Liver (tissue), 9 donors: ENCODE results near the gene ECEL1. TPM values are rescaled to one million over a fixed set of nuclear protein-coding genes. Genes with fewer than 3 reads are reported as not detected.

Experiments
- DNase-seq: peaks from one replicate; pipeline ENCODE4 v3.0.0-alpha.2; 2017; ENCODE audit warnings: low spot score
- H3K27ac ChIP-seq, 2 donors: one replicate each; pipeline ENCODE4 v1.7.0; 2013; ENCODE audit warnings: inconsistent platforms in 2 of 2, low read length in 2 of 2, control low read depth in 1 of 2, low read depth in 1 of 2, mild to moderate bottlenecking in 1 of 2
- H3K27me3 ChIP-seq, 4 donors: one replicate each; pipeline versions ENCODE4 v1.6.1 to v1.7.0; 2013; ENCODE audit warnings: low read length in 3 of 4, inconsistent platforms in 1 of 4, mild to moderate bottlenecking in 1 of 4, moderate library complexity in 1 of 4; ENCODE audit not compliant: control insufficient read depth in 4 of 4, insufficient read depth in 4 of 4
- H3K36me3 ChIP-seq, 4 donors: one replicate each; pipeline versions ENCODE4 v1.6.1 to v1.7.0; 2013; ENCODE audit warnings: low read length in 3 of 4, mild to moderate bottlenecking in 3 of 4, low read depth in 1 of 4, moderate library complexity in 1 of 4; ENCODE audit not compliant: control insufficient read depth in 4 of 4, insufficient read depth in 3 of 4
- H3K4me1 ChIP-seq, 4 donors: one replicate each; pipeline versions ENCODE4 v1.6.1 to v1.7.0; 2013; ENCODE audit warnings: low read length in 3 of 4, mild to moderate bottlenecking in 3 of 4, moderate library complexity in 1 of 4; ENCODE audit not compliant: control insufficient read depth in 4 of 4, insufficient read depth in 4 of 4
- H3K4me3 ChIP-seq, 3 donors: one replicate each; pipeline versions ENCODE4 v1.6.1 to v1.7.0; 2013; ENCODE audit warnings: low read length in 3 of 3, control low read depth in 1 of 3, low read depth in 1 of 3, mild to moderate bottlenecking in 1 of 3
- H3K9ac ChIP-seq, 2 donors: one replicate each; pipeline ENCODE4 v1.7.0; 2013; ENCODE audit warnings: low read length in 2 of 2, mild to moderate bottlenecking in 2 of 2, moderate library complexity in 2 of 2, control low read depth in 1 of 2, low read depth in 1 of 2
- H3K9me3 ChIP-seq, 4 donors: one replicate each; pipeline versions ENCODE4 v1.6.1 to v1.7.0; 2013; ENCODE audit warnings: low read length in 3 of 4; ENCODE audit not compliant: control insufficient read depth in 4 of 4
- EGR1 ChIP-seq, 2 donors: IDR thresholded peaks; 2 replicates each; pipeline ENCODE4 v1.6.1; 2016 to 2018; ENCODE audit warnings: antibody characterized with exemption in 2 of 2, low read depth in 2 of 2
- FOXA1 ChIP-seq: IDR thresholded peaks from 2 replicates; pipeline ENCODE4 v1.6.1; 2016; ENCODE audit warnings: antibody characterized with exemption
- GABPA ChIP-seq, 2 donors: IDR thresholded peaks in 1 of 2; conservative IDR thresholded peaks in 1 of 2; 2 replicates each; pipeline ENCODE4 v1.6.1; 2016; ENCODE audit warnings: antibody characterized with exemption in 2 of 2, mild to moderate bottlenecking in 1 of 2, moderate library complexity in 1 of 2
- HNF4G ChIP-seq: IDR thresholded peaks from 2 replicates; pipeline ENCODE4 v1.6.1; 2016; ENCODE audit warnings: antibody characterized with exemption
- NR2F2 ChIP-seq: IDR thresholded peaks from 2 replicates; pipeline ENCODE4 v1.6.1; 2016; ENCODE audit warnings: antibody characterized with exemption
- SP1 ChIP-seq: IDR thresholded peaks from 2 replicates; pipeline ENCODE4 v1.6.1; 2018; ENCODE audit warnings: antibody characterized with exemption, mild to moderate bottlenecking
- TAF1 ChIP-seq: conservative IDR thresholded peaks from 2 replicates; pipeline ENCODE4 v1.6.1; 2016; ENCODE audit warnings: antibody characterized with exemption, mild to moderate bottlenecking
- YY1 ChIP-seq: IDR thresholded peaks from 2 replicates; pipeline ENCODE4 v1.6.1; 2016; ENCODE audit warnings: antibody characterized with exemption, mild to moderate bottlenecking
- WGBS: extraction: QIAGEN DNeasy Blood & Tissue Kit; methylation state at CpG from one replicate; pipeline ENCODE4 v1.1.7; 2013; 5-methylcytosine and 5-hydroxymethylcytosine counted together
- polyA plus RNA-seq, 2 donors: library from polyadenylated mRNA; stranded (reverse) in 1 of 2; unstranded in 1 of 2; fragments of 200-250 nt in 1 of 2; fragments of >200 nt in 1 of 2; fragmentation: Nextera tagmentation in 1 of 2; extraction: Ambion mirVana in 1 of 2; gene quantifications; one replicate each; pipeline versions ENCODE4 v1.2.1 to v1.2.3, GENCODE V29; 2013 to 2015
- total RNA-seq, 2 donors: library from RNA; depleted of rRNA; stranded (reverse); fragments of >200 nt; gene quantifications; one replicate each; pipeline ENCODE4 v1.2.3, GENCODE V29; 2014
- TF ChIP-seq, protein P1 (sequence below): IDR thresholded peaks from 2 replicates; pipeline ENCODE4 v1.6.1; 2016; ENCODE audit warnings: antibody characterized with exemption, mild to moderate bottlenecking
- TF ChIP-seq, protein P2 (sequence below): IDR thresholded peaks from 2 replicates; pipeline ENCODE4 v1.6.1; 2016; ENCODE audit warnings: antibody characterized with exemption
- TF ChIP-seq, protein P3 (sequence below): IDR thresholded peaks from 2 replicates; pipeline ENCODE4 v1.6.1; 2016; ENCODE audit warnings: antibody characterized with exemption
- TF ChIP-seq, protein P4 (sequence below): fragments of 150-350 bp; IDR thresholded peaks from 2 replicates; pipeline ENCODE4 v1.5.1; 2017; ENCODE audit warnings: improper control_type of control experiment, low read depth, low read length; ENCODE audit not compliant: missing input control
- donor health status: healthy.
- donor health status: healthy.
- donor health status: healthy.
- donor health status: healthy.
- donor health status: healthy.

The ECEL1 gene
- total and polyA plus RNA-seq, 4 donors = 0.67 to 1.8 TPM; not detected in 2

DNA sequence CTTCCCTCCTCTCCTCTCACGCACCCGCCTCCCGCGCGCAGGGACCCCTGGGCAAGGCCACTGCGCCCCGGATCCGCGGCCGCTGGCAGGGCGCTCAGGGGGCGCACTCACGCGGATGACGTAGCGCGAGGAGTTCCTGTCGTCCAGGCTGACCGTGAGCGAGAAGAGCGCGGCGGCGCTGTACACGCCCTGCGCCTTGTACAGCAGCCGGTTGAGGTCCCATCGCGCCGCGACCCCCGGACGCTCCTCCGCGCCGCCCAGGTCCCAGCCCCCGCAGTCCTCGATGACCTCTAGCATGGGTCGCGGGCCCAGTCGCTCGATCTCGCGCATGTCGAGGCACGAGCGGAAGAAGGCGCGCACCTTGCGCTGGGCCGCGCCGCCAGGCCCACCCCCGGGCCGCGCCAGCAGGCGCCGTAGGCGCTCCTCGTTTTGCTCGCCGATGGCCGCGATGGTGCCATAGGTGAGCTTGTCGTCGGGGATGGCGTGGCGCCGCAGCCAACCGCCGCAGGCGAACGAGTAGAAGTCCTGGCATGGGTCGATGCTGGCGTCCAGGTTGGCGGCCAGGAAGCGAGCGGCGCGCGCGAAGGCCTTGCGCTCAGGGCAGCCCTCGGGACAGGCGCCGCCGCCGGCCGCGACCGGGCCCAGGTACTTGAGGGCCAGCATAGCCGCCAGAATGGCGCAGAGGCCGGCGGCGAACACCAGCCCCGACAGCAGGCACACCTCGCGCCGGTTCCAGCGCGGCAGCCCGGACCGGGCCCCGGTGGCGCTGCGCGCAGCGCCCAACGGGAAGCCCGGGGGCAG is 1.7 kb downstream of the ECEL1 start:
- Histone ChIP-seq H3K27ac (no peak overlapping the region), H3K9ac (no peak overlapping the region), H3K9me3 (no peaks in the 10 kb centered on the region), H3K4me1 (peaks cover 3 to 23% (median 6%) of the 10 kb centered on the region in 4 donors), H3K4me3 (no peak overlapping the region), H3K36me3 (no peaks in the 10 kb centered on the region), H3K27me3 (peaks cover 3 to 10% (median 6%) of the 10 kb centered on the region in 4 donors)
- TF ChIP-seq GABPA (IDR thresholded peaks at IDR 0.05 in 1 of 2, conservative IDR thresholded peaks at IDR 0.05 in 1 of 2) (no peak), SP1 (no peak), YY1 (no peak), NR2F2 (no peak), TAF1 (no peak)
- TF ChIP-seq, protein P1, sequence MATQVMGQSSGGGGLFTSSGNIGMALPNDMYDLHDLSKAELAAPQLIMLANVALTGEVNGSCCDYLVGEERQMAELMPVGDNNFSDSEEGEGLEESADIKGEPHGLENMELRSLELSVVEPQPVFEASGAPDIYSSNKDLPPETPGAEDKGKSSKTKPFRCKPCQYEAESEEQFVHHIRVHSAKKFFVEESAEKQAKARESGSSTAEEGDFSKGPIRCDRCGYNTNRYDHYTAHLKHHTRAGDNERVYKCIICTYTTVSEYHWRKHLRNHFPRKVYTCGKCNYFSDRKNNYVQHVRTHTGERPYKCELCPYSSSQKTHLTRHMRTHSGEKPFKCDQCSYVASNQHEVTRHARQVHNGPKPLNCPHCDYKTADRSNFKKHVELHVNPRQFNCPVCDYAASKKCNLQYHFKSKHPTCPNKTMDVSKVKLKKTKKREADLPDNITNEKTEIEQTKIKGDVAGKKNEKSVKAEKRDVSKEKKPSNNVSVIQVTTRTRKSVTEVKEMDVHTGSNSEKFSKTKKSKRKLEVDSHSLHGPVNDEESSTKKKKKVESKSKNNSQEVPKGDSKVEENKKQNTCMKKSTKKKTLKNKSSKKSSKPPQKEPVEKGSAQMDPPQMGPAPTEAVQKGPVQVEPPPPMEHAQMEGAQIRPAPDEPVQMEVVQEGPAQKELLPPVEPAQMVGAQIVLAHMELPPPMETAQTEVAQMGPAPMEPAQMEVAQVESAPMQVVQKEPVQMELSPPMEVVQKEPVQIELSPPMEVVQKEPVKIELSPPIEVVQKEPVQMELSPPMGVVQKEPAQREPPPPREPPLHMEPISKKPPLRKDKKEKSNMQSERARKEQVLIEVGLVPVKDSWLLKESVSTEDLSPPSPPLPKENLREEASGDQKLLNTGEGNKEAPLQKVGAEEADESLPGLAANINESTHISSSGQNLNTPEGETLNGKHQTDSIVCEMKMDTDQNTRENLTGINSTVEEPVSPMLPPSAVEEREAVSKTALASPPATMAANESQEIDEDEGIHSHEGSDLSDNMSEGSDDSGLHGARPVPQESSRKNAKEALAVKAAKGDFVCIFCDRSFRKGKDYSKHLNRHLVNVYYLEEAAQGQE = no peak
- TF ChIP-seq, protein P2, sequence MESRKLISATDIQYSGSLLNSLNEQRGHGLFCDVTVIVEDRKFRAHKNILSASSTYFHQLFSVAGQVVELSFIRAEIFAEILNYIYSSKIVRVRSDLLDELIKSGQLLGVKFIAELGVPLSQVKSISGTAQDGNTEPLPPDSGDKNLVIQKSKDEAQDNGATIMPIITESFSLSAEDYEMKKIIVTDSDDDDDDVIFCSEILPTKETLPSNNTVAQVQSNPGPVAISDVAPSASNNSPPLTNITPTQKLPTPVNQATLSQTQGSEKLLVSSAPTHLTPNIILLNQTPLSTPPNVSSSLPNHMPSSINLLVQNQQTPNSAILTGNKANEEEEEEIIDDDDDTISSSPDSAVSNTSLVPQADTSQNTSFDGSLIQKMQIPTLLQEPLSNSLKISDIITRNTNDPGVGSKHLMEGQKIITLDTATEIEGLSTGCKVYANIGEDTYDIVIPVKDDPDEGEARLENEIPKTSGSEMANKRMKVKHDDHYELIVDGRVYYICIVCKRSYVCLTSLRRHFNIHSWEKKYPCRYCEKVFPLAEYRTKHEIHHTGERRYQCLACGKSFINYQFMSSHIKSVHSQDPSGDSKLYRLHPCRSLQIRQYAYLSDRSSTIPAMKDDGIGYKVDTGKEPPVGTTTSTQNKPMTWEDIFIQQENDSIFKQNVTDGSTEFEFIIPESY = no peak
- WGBS = 5% methylated on average over 111 of the region's 111 CpGs
- DNase-seq = no peak

DNA sequence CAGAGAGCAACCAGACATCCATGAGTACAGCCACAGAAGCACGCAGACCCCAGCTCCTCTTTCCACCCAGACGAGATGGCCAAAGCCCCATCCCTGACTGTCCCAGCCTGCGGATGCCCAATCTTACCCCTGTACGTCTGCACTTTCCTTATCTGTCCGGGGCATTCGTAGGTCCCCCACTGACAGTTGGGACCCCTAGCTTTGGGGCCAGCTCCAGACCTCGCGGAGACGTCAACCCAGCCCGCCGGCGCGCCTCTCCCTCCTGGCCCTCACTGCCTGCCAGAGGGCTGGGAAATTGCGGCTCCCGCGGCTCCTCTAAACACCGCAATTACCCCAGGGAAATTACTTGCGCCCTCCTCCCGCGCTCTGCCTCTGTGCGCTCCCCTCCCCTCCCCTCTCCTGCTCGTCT is 2.3 kb downstream of the ECEL1 start:
- Histone ChIP-seq H3K27me3 (peaks cover 3 to 10% (median 6%) of the 10 kb centered on the region in 4 donors), H3K4me3 (no peak overlapping the region), H3K4me1 (peaks cover 3 to 23% (median 6%) of the 10 kb centered on the region in 4 donors), H3K9me3 (no peaks in the 10 kb centered on the region), H3K9ac (no peak overlapping the region), H3K36me3 (no peaks in the 10 kb centered on the region), H3K27ac (no peak overlapping the region)
- 11% methylated on average over 22 of the region's 22 CpGs for WGBS
- TF ChIP-seq YY1 (no peak), EGR1 (IDR thresholded peaks at IDR 0.05; ENCODE audit: low read depth in 2 of 2) (no peak), HNF4G (no peak), FOXA1 (no peak), SP1 (no peak)
- TF ChIP-seq, protein P3, sequence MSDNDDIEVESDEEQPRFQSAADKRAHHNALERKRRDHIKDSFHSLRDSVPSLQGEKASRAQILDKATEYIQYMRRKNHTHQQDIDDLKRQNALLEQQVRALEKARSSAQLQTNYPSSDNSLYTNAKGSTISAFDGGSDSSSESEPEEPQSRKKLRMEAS = no peak
- TF ChIP-seq, protein P2 = no peak
- TF ChIP-seq, protein P4, sequence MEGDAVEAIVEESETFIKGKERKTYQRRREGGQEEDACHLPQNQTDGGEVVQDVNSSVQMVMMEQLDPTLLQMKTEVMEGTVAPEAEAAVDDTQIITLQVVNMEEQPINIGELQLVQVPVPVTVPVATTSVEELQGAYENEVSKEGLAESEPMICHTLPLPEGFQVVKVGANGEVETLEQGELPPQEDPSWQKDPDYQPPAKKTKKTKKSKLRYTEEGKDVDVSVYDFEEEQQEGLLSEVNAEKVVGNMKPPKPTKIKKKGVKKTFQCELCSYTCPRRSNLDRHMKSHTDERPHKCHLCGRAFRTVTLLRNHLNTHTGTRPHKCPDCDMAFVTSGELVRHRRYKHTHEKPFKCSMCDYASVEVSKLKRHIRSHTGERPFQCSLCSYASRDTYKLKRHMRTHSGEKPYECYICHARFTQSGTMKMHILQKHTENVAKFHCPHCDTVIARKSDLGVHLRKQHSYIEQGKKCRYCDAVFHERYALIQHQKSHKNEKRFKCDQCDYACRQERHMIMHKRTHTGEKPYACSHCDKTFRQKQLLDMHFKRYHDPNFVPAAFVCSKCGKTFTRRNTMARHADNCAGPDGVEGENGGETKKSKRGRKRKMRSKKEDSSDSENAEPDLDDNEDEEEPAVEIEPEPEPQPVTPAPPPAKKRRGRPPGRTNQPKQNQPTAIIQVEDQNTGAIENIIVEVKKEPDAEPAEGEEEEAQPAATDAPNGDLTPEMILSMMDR = no peak
- DNase-seq = no peak
